Activated T-helper 1 cell treated with anti-CD3 and anti-CD28 coated beads, Interleukin-12 subunit alpha, Interleukin-12 subunit beta, Interleukin-2, Interleukin-4 antibody, amounts not matched to agents 30 ng/mL and 10 ng/mL and 1 ng/mL, durations not matched to agents 14 hours and 24 hours and 36 hours (primary cell): ENCODE data around the gene PXDN. TPM values are rescaled to one million over a fixed set of nuclear protein-coding genes. Genes with fewer than 3 reads are reported as not detected.

Experiments used
- DNase-seq: peaks from one replicate; pipeline ENCODE4 v3.0.0; 2021; ENCODE audit warnings: low spot score
- H3K27ac Mint-ChIP-seq: one replicate; pipeline ENCODE4 v1.8.0; 2021; ENCODE audit warnings: mild to moderate bottlenecking, mixed read lengths
- H3K27me3 Mint-ChIP-seq: one replicate; pipeline ENCODE4 v1.8.0; 2022; ENCODE audit warnings: mild to moderate bottlenecking, moderate library complexity, mixed read lengths; ENCODE audit not compliant: insufficient read depth
- H3K36me3 Mint-ChIP-seq: one replicate; pipeline ENCODE4 v1.8.0; 2021; ENCODE audit warnings: low read depth, mixed read lengths
- H3K4me1 Mint-ChIP-seq: one replicate; pipeline ENCODE4 v1.8.0; 2021; ENCODE audit warnings: low read depth, mixed read lengths
- H3K4me3 Mint-ChIP-seq: one replicate; pipeline ENCODE4 v1.8.0; 2021; ENCODE audit warnings: mild to moderate bottlenecking, moderate library complexity, mixed read lengths
- H3K9me3 Mint-ChIP-seq: one replicate; pipeline ENCODE4 v1.8.0; 2021; ENCODE audit warnings: mixed read lengths
- intact Hi-C: fragments of 100-400 bp; cut with micrococcal nuclease; formaldehyde crosslinking; loops from one replicate; pipeline ENCODE4 v1.15.1; 2024
- total RNA-seq: library from RNA; stranded (reverse); gene quantifications from 2 replicates; pipeline ENCODE4 v1.2.3, GENCODE V29; 2022

The PXDN gene
- total RNA-seq, 1 donor from 2014 or later: 1.7 TPM

DNA sequence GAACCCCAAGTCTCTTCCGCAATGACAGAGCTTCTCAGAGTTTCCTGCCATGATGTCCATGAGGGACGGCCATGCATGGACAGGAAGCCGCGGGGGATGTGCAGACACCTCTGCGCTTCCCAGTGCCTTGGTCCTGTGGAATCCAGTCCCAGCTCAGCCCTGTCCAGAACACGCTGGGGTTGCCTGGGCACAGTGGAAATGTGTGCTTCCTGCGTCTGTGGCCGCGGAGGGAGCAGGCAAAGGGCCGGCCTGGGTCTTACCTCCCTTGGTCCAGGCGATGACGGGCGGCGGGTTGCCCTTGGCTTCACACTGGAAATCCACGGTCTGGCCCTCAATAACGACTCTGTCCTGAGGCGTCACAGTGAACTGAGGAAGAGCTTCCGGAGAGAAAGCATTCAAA lies 79.6 kb downstream of the PXDN start:
- H3K27me3 Mint-ChIP-seq: no peaks in the 10 kb centered on the region
- H3K4me1 Mint-ChIP-seq: no peaks in the 10 kb centered on the region
- H3K9me3 Mint-ChIP-seq: no peaks in the 10 kb centered on the region
- no peak overlapping the region for H3K27ac Mint-ChIP-seq
- DNase-seq: no peak
- no peaks in the 10 kb centered on the region for H3K36me3 Mint-ChIP-seq
- no peak overlapping the region for H3K4me3 Mint-ChIP-seq
- intact Hi-C loops: no loop called here

DNA sequence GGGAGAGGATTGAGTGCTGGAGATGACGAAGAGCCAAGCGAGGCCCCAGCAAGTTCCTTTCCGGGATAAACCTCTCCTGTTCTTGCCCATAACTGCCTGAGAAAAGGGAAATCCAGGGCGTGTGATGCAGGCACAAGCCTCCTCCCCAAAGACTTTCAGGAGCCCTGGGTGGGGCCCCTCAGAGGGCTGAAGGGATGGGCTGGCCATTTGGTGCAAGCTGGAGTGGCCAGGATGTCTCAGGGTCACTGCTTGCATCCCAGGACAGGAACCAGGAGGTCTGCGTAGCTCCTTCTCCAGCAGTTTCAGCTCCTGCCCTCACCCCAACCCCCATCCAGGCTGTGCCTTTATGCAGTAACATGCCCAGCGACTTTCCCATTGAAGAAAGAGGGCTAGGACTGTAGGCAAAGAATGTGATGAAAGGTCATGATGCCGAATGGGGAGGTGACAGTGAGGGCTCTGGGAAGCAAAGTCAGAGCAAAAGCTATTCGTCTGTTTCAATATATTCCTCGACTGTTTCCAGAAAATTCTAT lies 80.2 kb downstream of the PXDN start:
- Mint-ChIP-seq H3K36me3 (no peaks in the 10 kb centered on the region), H3K27ac (no peak overlapping the region)

DNA sequence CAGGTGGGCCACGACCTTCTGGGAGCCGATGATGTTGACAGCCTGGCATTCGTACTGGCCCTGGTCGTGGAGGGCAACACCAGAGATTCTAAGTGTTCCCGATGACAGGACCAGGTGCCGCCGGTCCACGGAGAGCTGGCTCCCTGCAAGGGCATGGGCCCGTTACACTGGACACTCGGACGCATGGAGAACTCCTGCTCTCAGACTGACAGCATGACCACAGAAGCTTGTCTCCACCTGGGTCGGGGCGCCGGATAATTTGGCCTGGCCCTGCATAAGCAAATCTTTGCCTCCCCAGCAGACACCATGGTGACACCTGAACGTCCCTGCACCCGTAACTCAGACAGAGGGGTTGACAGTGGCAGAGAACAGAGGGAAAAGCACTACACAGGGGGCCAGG lies 80.7 kb downstream of the PXDN start:
- Mint-ChIP-seq H3K27me3 (no peaks in the 10 kb centered on the region), H3K36me3 (no peaks in the 10 kb centered on the region), H3K27ac (no peak overlapping the region), H3K4me3 (no peak overlapping the region), H3K9me3 (no peaks in the 10 kb centered on the region), H3K4me1 (no peaks in the 10 kb centered on the region)
- no peak for DNase-seq
- intact Hi-C loops: no loop called here

More for the DNA sequence above, 80.2 kb downstream of the PXDN start:
- Mint-ChIP-seq H3K4me3 (no peak overlapping the region), H3K27me3 (no peaks in the 10 kb centered on the region), H3K4me1 (no peaks in the 10 kb centered on the region), H3K9me3 (no peaks in the 10 kb centered on the region)
- DNase-seq: no peak
- intact Hi-C loops: no loop called here

DNA sequence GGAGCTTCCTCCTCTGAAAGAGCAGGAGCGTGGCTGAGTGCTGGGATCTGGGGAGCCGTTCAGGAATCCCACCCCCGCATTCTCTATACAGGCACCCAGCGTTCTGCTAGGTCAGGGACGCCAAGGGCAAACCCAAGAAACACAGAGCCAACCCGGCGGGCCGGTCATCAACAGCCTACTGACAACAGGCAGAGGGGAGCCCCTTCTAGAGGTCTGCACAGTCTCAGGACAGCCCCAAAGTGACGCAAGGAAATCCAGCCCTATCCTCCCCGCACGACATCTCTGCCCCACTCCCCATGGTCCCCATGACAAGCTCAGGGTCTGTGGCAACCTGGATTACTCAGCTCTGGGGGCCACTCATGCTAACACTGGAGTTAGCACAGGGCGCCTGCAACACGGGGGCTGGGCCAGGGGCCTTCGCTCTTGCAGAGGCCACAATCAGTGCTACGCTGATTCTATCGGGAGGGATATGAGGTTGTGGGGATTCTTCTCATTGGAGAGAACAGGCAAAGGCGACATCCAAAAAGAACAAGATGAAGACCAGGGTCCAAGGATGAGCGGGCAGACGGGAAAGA lies 81.6 kb downstream of the PXDN start:
- no peak overlapping the region for H3K4me3 Mint-ChIP-seq
- H3K4me1 Mint-ChIP-seq: no peaks in the 10 kb centered on the region
- H3K27ac Mint-ChIP-seq: no peak overlapping the region
- intact Hi-C loops: no loop called here
- DNase-seq: no peak
- H3K9me3 Mint-ChIP-seq: no peaks in the 10 kb centered on the region
- H3K36me3 Mint-ChIP-seq: no peaks in the 10 kb centered on the region
- H3K27me3 Mint-ChIP-seq: no peaks in the 10 kb centered on the region

DNA sequence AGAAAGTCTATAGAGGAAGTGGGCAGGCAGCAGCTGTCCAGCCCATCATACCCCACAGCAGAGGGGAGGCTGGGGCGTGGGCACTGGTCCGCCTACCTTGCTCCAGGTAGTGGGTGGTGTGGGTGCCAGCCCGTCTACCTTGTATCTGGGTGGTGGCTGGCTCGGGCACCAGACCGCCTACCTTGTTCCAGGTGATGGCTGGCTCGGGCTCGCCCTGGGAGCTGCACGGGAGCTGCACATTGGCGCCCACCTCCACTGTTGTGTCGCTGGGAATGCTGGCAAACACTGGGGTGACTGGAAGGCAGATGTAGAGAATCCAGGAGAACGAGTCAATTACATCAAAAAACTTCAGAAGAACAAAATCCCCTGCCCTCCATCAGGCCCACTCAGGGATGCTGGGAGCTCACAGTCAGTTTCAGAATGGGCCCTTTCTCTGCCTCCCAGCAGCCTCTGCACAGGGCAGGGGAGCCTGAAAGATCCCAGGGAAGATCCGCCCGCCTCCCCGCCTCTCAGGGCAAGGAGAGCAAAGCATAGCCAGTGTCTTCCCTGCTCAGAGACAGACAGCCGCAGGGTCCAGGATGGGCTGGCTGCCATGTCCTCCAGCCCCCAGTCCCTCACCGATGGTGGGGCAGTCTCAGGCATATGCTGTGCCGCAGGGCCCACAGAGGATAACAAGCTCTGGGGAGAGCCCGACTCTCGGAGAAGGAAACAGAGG lies 82.3 kb downstream of the PXDN start:
- H3K9me3 Mint-ChIP-seq: no peaks in the 10 kb centered on the region
- no peak for DNase-seq
- no peaks in the 10 kb centered on the region for H3K36me3 Mint-ChIP-seq
- intact Hi-C loops: no loop called here
- H3K27me3 Mint-ChIP-seq: no peaks in the 10 kb centered on the region
- H3K4me3 Mint-ChIP-seq: no peak overlapping the region
- no peak overlapping the region for H3K27ac Mint-ChIP-seq
- no peaks in the 10 kb centered on the region for H3K4me1 Mint-ChIP-seq

DNA sequence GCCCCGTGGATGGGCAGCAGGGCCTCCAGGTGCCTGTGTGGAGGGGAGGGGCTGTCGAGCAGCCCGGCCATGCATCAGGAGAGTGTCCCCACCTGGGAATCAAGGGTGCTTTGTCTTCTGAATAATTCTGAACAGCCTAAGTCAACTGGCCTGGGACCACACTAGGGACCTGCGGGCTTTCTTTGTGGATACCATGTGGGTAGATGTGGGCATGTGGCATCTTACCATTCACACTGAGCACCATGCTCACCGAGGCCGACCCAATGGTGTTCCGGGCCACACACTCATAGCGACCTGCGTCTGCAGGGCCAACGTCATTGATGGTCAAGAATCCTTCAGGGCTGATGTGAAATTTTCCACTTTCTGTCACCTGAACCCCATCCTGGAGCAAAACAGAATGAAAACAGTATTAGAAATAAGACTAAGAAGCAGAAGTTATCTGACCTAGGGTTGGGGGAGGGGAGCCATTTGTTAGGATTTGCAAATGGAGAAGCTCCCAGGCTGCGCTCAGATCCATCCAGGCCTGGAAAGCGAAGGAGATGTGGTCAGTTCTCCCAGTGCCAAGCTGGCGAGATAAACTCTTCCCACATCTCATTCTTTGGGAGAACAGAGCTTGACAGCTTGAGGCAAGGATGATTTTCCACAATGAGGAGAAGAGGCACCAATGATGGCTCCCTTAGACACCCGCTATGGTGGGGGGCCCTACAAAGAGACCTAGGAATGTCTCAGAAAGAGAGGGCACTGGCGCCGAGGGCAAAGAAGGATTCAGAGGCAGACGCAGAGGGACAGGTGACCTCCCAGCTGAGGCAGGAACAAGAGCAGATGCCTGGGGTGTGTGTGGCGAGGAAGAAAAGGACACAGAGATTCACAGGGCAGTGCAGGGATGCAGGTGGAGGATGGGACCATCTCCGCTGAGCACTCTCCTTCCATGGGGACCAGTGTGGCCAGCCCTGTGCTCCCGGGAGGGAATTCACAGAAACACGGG lies 83.4 kb downstream of the PXDN start:
- H3K4me1 Mint-ChIP-seq: no peaks in the 10 kb centered on the region
- no peak for DNase-seq
- no peak overlapping the region for H3K27ac Mint-ChIP-seq
- H3K27me3 Mint-ChIP-seq: no peaks in the 10 kb centered on the region
- no peaks in the 10 kb centered on the region for H3K9me3 Mint-ChIP-seq
- intact Hi-C loops: no loop called here
- H3K4me3 Mint-ChIP-seq: no peak overlapping the region
- no peaks in the 10 kb centered on the region for H3K36me3 Mint-ChIP-seq

DNA sequence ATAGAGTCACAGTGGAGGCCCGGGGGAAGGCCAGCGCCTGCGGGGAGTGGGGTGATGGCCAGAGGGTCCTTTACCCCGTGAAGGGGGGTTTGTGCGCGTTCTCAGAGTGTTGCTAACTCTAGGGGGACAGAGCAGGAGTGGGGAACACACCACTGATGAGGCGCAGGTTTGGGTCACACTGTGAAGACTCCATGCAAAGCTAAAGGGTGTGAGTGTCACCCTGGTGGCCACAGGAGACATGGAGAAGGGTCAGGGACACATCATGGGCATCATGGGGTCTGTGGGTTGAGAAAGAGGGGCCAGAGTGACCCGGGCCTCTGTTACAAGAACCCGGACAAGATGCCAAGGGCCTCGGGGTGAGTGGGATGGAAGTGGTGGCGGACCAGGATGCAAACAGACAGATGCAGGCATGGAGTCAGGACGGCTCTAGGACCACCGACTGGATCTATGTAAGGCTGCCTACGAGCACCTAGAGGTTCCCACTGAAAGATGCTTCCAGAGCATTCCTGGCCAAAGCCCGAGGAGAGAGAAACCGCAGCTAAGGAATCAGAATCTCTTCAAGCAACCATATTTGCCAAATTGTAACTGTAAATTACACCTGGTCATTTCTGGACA lies 84.3 kb downstream of the PXDN start:
- Mint-ChIP-seq H3K4me3 (no peak overlapping the region), H3K27ac (no peak overlapping the region), H3K4me1 (no peaks in the 10 kb centered on the region), H3K27me3 (no peaks in the 10 kb centered on the region), H3K9me3 (no peaks in the 10 kb centered on the region), H3K36me3 (no peaks in the 10 kb centered on the region)
- DNase-seq: no peak
- intact Hi-C loops: no loop called here

DNA sequence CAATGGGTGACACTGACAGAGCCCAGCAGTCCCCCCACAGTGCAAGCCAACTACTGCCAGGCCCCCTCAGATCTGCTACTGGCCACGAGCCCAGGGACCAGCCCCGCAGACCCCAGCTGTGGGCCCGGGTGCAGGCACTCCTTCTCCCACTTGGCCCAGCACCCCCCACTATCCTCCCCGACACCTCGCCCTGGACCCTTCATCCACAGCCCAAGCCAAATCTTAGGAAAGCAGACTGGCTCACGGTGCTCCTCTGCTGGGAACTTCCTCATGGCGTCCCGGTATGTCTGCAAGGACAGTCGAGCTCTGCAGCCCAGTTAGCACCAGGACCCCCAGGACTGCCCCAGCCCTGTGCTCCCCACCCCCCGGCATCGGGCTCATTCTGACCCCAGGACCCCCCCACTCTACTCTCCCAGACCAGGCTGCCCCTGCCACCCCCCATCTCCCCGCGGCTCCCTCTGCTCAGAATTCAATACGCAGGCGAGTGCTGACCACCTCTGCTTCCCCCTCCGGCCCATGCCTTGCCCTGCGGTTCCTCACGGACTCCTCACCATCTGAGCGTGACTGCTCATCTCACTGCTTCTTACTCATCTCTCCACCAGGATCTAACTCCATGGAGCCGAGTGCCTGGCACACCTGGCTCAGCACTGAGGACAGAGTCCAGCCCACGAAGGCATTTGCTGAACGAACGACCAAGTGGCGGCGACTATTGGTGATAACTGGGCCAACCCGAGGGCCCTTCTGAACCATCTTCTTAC lies 85.7 kb downstream of the PXDN start:
- no peaks in the 10 kb centered on the region for H3K27me3 Mint-ChIP-seq
- H3K4me3 Mint-ChIP-seq: no peak overlapping the region
- no peaks in the 10 kb centered on the region for H3K9me3 Mint-ChIP-seq
- H3K4me1 Mint-ChIP-seq: no peaks in the 10 kb centered on the region
- no peak for DNase-seq
- intact Hi-C loops: no loop called here
- no peak overlapping the region for H3K27ac Mint-ChIP-seq
- no peaks in the 10 kb centered on the region for H3K36me3 Mint-ChIP-seq

DNA sequence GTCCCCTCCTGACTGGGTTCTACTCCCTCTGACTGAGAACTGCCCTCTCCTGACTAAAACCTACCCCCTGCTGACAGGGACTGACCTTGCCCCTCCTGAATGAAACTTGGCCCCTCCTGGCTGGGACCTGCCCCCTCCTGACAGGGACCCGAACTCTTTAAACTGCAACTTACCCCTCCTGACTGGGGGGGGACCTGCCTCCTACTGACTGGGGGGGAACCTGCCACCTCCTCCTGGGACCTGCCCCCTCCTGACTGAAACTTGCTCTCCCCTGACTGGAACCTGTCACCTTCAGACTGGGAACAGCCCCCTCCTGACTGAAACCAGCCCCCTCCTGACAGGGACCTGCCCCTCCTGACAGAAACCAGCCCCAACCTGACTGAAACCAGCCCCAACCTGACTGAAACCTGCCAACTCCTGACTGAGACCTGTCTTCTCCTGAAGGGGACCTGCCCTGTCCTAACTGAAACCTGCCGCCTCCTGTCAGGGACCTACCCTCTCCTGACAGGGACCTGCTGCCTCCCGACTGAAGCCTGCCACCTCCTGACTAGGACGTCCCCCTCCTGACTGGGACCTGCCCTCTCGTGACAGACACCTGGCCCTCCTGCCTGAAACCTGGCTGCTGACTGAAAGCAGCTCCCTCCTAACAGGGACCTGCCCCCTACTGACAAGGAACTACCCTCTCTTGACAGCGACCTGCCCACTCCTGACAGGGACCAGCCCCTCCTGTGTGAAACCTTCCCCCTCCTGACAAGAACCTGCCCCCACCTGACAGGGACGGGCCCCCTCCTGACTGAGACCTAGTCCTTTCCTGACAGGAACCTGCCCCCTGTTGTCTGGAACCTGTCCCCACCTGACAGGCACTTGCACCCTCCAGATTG lies 87.1 kb downstream of the PXDN start:
- H3K27me3 Mint-ChIP-seq: no peaks in the 10 kb centered on the region
- no peak overlapping the region for H3K27ac Mint-ChIP-seq
- intact Hi-C loops: no loop called here
- no peak overlapping the region for H3K4me3 Mint-ChIP-seq
- DNase-seq: no peak
- no peaks in the 10 kb centered on the region for H3K9me3 Mint-ChIP-seq
- H3K36me3 Mint-ChIP-seq: no peaks in the 10 kb centered on the region
- no peaks in the 10 kb centered on the region for H3K4me1 Mint-ChIP-seq

DNA sequence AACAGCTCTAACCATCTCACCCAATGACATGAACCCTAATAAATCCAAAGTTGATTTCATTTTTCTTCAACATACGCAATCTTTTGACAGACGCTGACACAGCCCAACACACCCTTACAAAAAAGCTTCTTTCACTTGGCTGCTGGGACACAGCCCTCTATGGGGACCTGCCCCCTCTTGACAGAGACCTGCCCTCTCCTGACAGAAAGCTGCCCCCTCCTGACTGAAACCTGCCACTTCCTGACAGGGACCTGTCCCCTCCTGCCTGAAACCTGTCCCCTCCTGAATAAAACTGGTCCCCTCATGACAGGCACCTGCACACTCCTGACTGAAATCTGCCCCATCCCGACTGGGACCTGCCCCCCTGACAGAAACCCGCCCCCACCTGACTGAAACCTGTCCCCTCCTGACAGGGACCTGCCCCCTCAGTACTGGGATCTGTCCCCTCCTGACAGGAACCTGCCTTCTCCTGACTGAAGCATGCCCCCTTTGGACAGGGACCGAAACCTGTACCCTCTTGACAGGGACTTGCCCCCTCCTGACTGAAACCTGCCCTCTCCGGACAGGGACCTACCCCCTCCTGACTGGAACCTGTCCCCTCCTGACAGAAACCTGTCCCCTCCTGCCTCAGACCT lies 87.9 kb downstream of the PXDN start:
- H3K4me1 Mint-ChIP-seq: no peaks in the 10 kb centered on the region
- no peaks in the 10 kb centered on the region for H3K9me3 Mint-ChIP-seq
- H3K27me3 Mint-ChIP-seq: no peaks in the 10 kb centered on the region
- intact Hi-C loops: no loop called here
- H3K4me3 Mint-ChIP-seq: no peak overlapping the region
- no peaks in the 10 kb centered on the region for H3K36me3 Mint-ChIP-seq
- H3K27ac Mint-ChIP-seq: no peak overlapping the region
- DNase-seq: no peak

DNA sequence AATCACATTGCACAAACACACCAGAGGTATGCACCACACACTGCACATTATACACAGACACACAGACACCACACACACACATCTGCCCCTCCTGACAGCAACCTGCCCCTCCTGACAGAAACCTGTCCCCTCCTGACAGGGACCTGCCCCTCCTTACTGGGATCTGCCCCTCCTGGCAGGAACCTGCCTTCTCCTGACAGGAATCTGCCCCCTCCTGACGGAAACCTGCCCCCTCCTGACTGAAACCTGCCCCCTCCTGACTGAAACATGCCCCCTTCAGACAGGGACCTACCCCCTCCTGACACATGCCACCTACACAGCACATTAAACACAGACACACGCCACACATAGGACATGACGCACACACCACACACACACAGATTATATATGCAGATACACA lies 88.9 kb downstream of the PXDN start:
- no peak for DNase-seq
- H3K27ac Mint-ChIP-seq: no peak overlapping the region
- no peaks in the 10 kb centered on the region for H3K9me3 Mint-ChIP-seq
- H3K4me3 Mint-ChIP-seq: no peak overlapping the region
- no peaks in the 10 kb centered on the region for H3K4me1 Mint-ChIP-seq
- H3K36me3 Mint-ChIP-seq: no peaks in the 10 kb centered on the region
- H3K27me3 Mint-ChIP-seq: no peaks in the 10 kb centered on the region
- intact Hi-C loops: no loop called here
